Tibial nerve (tissue), 4 donors: ENCODE measurements around the gene MAML3.

Experiments used
- EP300 ChIP-seq, 2 donors: sonication (generic); formaldehyde crosslinking; IDR thresholded peaks; one replicate each; pipeline ENCODE4 v1.6.1; 2017; ENCODE audit warnings: antibody characterized with exemption in 2 of 2, mild to moderate bottlenecking in 1 of 2
- POLR2A ChIP-seq, 2 donors: fragments of 450-650 bp; IDR thresholded peaks; one replicate each; pipeline ENCODE4 v1.6.1; 2017; ENCODE audit warnings: antibody characterized with exemption in 2 of 2, mild to moderate bottlenecking in 2 of 2, moderate library complexity in 2 of 2
- TF ChIP-seq, protein P1 (sequence below), 5 experiments: fragments of 200-600 bp in 3 of 5; fragments of 450-650 bp in 2 of 5; sonication (generic) in 3 of 5; IDR thresholded peaks; one replicate each; pipeline ENCODE4 v1.5.1; 2016 to 2019; ENCODE audit warnings: antibody characterized with exemption in 5 of 5, mild to moderate bottlenecking in 3 of 5, moderate library complexity in 2 of 5

DNA sequence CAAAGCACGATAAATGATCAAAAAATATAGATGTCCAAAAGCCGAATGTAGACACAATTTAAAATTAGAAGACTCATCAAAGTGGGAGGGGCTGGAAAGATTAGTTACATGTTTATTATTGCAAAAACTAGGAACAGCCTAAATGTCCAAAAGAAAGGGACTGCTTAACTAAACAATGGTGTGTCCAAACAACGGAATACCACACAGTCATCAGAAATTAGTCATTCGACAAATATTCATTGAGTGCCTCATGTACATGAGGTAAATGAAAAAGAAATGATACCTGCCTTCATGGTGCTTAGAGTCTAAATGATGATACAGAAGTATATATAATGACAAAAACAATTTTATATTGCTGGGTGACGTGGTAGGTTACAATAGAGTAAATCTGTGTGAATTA is 139.7 kb downstream of the MAML3 start:
- TF ChIP-seq, protein P1, sequence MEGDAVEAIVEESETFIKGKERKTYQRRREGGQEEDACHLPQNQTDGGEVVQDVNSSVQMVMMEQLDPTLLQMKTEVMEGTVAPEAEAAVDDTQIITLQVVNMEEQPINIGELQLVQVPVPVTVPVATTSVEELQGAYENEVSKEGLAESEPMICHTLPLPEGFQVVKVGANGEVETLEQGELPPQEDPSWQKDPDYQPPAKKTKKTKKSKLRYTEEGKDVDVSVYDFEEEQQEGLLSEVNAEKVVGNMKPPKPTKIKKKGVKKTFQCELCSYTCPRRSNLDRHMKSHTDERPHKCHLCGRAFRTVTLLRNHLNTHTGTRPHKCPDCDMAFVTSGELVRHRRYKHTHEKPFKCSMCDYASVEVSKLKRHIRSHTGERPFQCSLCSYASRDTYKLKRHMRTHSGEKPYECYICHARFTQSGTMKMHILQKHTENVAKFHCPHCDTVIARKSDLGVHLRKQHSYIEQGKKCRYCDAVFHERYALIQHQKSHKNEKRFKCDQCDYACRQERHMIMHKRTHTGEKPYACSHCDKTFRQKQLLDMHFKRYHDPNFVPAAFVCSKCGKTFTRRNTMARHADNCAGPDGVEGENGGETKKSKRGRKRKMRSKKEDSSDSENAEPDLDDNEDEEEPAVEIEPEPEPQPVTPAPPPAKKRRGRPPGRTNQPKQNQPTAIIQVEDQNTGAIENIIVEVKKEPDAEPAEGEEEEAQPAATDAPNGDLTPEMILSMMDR (IDR thresholded peaks at IDR 0.05): no peak
- TF ChIP-seq POLR2A (IDR thresholded peaks at IDR 0.05) (no peak), EP300 (IDR thresholded peaks at IDR 0.05) (no peak)
